GM13977 (cell line): ENCODE results near the gene DRC3.

ENCODE experiments used
- DNase-seq: peaks from one replicate; pipeline ENCODE4 v3.0.0; 2012; ENCODE audit warnings: low spot score
- in situ Hi-C: fragments of 300-500 bp; cut with MboI; formaldehyde crosslinking; loops from one replicate; pipeline ENCODE4 v1.12.0; 2022; ENCODE audit warnings: low sequenced_read_pairs, low pct_unique_long_range_greater_than_20kb, mixed read lengths, inconsistent platforms; ENCODE audit not compliant: unreplicated experiment
- TF ChIP-seq, protein P1 (sequence below): IDR thresholded peaks from 2 replicates; pipeline ENCODE4 v1.5.1; 2012; ENCODE audit warnings: mild to moderate bottlenecking, control low read depth; ENCODE audit not compliant: insufficient read depth; ENCODE audit errors: extremely low read depth, missing control alignments

Gene DRC3

GRCh38 chr17:18039535-18040260 lies 67.0 kb downstream of the DRC3 start:
- TF ChIP-seq, protein P1, sequence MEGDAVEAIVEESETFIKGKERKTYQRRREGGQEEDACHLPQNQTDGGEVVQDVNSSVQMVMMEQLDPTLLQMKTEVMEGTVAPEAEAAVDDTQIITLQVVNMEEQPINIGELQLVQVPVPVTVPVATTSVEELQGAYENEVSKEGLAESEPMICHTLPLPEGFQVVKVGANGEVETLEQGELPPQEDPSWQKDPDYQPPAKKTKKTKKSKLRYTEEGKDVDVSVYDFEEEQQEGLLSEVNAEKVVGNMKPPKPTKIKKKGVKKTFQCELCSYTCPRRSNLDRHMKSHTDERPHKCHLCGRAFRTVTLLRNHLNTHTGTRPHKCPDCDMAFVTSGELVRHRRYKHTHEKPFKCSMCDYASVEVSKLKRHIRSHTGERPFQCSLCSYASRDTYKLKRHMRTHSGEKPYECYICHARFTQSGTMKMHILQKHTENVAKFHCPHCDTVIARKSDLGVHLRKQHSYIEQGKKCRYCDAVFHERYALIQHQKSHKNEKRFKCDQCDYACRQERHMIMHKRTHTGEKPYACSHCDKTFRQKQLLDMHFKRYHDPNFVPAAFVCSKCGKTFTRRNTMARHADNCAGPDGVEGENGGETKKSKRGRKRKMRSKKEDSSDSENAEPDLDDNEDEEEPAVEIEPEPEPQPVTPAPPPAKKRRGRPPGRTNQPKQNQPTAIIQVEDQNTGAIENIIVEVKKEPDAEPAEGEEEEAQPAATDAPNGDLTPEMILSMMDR, result peak; percentile 16
- in situ Hi-C loops, result loop anchor here (10.0 kb wide), 1 partner anchor 155 kb away; no protein-coding TSS in a partner anchor
- peak; percentile 75 for DNase-seq

- no peak for DNase-seq
- in situ Hi-C loops, result no loop called here
- TF ChIP-seq, protein P1, result no peak
These were observed 67.7 kb downstream of the DRC3 start for GRCh38 chr17:18040261-18040858.

DNA sequence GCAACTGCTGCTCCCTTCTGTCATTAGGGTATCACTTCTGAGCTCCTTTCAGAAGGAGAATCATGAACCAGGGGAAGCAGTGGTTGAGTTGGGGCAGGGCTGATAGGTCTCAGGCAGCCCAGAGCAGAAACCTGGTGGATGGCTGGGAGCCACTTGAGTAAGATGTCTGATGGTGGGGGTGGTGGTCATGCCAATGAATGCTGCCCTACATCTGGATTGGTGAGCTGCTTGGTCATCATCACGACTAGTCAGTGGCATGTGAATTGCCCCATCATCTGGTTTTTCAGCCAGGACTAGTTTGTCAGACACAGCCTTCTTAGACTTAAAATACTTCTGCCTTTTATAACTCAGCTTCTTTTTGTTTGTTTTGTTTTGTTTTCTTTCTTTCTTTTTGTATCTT lies 69.1 kb downstream of the DRC3 start:
- no peak for DNase-seq
- in situ Hi-C loops, result no loop called here
- TF ChIP-seq, protein P1, result no peak

DNA sequence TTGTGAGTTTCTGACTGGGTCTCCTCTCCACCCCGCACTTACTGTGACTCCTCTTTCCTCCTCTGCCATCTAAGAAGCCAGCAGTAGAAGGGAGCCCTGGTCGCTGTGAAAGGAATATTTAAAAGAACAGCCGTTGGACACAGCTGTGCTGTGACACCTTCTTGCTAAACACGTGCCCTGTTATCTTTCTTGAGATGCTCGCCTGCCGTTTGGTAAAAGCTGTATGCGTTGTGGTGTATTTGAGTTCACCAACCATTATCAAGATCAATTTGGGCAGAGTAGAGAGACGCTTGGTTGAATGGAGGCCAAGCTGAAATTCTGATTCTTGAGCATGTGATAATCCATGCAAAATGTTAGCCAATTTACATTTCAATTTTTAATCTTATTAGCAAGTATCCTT lies 70.3 kb downstream of the DRC3 start:
- DNase-seq, result no peak
- TF ChIP-seq, protein P1, result no peak
- in situ Hi-C loops, result no loop called here

DNA sequence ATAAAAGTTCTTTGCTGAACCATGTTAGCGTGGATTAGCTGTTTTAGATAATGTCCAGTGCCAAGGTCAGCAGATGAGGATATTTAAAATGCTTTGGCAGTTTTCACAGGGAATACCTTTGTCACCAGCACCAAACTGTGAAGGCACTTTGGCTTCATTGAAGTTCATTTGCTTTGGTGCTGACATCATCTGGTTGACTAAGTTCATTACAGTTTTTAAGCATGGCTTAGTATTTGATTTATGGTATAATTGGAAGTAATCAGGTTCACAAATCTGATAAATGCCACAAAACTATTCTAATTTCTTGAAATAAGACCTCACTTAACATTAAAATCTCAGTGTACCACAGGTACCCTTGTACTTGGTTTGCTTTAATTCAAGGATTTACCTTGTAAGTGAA lies 70.8 kb downstream of the DRC3 start:
- TF ChIP-seq, protein P1, result peak; percentile 28
- in situ Hi-C loops, result no loop called here
- DNase-seq, result no peak

DNA sequence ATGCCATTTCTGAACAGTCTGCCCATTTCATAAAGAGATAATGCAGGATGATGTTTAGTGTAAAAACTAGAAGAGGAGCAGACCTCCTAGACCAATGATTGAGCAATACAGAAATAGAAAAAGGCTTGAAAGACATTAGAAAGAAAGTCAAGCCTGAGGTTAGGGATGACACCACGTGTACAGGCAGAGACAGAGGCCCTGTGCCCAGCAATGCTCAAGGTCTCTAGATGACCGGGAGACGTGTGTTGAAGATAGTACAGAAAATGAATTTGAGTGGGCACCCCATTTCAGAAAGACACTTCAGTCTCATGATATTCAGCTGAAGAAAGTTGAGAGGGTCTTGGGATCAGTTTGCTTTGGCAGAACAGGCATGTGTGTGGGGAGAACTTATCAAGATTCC lies 71.9 kb downstream of the DRC3 start:
- DNase-seq, result no peak
- TF ChIP-seq, protein P1, result no peak
- in situ Hi-C loops, result no loop called here
